Fibroblast of gingiva (primary cell): ENCODE results near the gene MCRIP2.
A peak's percentile ranks its signal among the peaks of the same experiment; 100 is the strongest.

Experiments
- DNase-seq: peaks from one replicate; pipeline ENCODE4 v3.0.0-alpha.2; 2011; ENCODE audit warnings: low read depth

MCRIP2 gene

GRCh38 chr16:632486-633335 is 8.9 kb upstream of the MCRIP2 start:
- no peak for DNase-seq

GRCh38 chr16:633336-634050 is 8.1 kb upstream of the MCRIP2 start:
- DNase-seq: no peak

DNA sequence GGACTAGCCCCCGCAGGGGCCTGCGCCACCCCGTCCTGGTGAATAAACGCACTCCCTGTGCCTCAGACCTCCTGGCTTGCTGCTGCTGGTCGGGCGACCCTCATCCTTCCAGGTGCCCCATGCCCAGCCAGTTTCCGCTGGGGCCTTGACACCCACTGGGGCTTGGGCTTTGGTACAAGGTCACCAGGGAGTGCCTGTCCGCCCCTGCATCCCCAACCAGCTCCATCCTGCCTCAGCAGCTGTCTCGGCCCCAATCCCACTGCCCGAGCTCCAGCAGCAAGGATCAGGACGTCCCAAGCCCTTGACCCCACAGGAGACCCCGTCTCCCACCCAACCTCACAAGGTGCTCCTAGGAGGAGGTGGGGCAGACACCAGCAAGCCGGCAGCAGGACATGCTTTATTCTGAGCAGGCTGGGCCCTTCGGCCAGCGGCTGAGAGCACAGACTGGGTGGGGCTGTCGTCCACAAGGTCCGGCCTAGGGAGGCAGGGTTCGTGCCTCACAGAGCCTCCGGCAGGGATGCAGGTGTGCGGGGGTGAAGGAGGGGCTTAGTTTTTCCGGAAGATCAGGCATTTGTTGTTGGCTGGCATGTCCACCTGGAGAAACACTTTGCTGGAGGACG is 7.5 kb upstream of the MCRIP2 start:
- DNase-seq: no peak

GRCh38 chr16:634996-635395 is 6.6 kb upstream of the MCRIP2 start:
- DNase-seq: no peak

GRCh38 chr16:635573-636205 is 5.9 kb upstream of the MCRIP2 start:
- DNase-seq: no peak

GRCh38 chr16:636206-637080 is 5.2 kb upstream of the MCRIP2 start, which contains the start of gene METTL26:
METTL26 (minus strand) TSS chr16:636305; CDS start chr16:636290, 15 bp downstream.
- peak; percentile 92 for DNase-seq

- DNase-seq: peak; percentile 88
Observed at GRCh38 chr16:637081-638018, 4.3 kb upstream of the MCRIP2 start.

GRCh38 chr16:638034-638543 is 3.5 kb upstream of the MCRIP2 start:
- no peak for DNase-seq

GRCh38 chr16:638836-639235 is 2.8 kb upstream of the MCRIP2 start:
- no peak for DNase-seq

- no peak for DNase-seq
Observed at GRCh38 chr16:640614-641013, 1.0 kb upstream of the MCRIP2 start.

GRCh38 chr16:642189-643049 is 791 bp downstream of the MCRIP2 start:
- DNase-seq: peak; percentile 15

- DNase-seq: no peak
Observed at GRCh38 chr16:643050-643368, 1.4 kb downstream of the MCRIP2 start.

DNA sequence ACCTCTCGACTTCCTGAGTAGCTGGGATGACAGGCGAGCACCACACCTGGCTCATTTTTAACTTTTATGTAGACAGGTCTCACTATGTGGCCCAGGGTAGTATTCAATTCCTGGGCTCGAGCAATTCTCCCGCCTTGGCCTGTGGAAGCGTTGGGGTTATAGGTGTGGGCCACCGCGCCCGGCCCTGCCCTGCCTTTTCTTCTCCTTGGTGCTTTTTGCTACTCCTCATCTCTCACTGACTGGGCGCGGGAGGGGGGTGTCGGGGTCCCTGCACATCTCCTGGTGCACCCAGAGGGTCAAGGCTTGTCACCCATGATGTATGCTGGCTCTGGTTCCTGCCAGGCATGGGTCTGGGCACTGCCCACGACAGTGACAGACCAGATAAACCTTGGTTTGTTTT is 2.9 kb downstream of the MCRIP2 start:
- DNase-seq: no peak

- no peak for DNase-seq
Observed at GRCh38 chr16:645852-646678, 4.4 kb downstream of the MCRIP2 start.

DNA sequence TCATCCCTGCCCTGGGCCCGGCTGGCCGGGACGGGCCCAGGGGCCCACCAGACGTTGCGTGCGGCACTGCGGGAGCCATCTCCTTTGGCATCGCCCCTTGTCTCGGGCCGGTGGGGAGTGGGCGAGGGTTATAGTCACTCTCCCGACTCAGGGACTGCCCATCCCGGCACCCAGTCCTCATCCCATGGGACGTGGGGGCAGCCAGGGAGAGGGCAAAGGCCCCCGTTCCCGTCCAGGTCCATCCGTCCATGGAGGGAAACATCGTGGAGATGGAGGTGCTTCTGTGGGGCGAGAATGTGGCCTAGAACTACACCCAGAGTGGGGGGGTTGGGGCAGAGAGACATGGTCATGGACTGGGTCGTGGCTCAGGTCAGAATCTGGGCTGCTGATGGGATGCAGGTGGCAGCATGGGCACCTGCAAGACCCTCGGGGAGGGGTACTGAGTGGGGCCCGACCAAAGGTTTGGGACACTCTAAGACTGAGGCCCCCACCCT is 5.1 kb downstream of the MCRIP2 start:
- no peak for DNase-seq

GRCh38 chr16:647173-647902 is 5.7 kb downstream of the MCRIP2 start:
- DNase-seq: no peak

DNA sequence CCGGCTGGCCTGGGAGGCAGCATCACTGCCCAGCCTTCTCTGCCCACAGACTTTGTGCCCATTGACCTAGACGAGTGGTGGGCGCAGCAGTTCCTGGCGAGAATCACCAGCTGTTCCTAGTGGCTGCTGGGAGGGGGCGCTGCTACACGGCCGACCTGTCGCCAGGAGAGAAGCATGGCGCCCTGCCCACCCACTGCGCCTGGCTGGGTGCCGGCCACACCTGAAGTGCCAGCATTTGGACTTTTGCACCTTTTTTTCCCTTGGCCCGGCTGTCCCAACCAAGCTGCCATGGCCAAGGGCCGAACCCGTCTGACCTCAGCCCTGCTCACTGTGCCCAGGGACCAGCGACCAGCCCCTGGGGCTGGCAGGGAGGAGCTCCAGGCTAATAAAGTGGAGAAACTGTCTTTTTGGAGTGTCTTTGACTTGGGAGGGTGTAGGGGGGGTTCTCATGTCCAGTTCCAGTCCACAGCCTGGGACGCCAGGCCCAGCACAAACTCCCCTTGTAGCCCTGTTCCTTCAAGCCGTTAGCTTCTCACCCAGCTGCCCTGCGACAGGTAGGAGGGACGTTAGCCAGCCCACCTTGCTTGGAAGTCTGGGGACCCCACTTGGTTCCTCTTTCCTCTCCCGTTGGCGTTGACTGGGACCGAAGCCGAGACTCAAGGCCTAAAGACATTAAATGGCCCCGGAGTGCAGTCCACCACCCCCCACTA is 6.6 kb downstream of the MCRIP2 start:
- DNase-seq: peak; percentile 34
